ENCODE measurements around the gene DCAF6.

DNA sequence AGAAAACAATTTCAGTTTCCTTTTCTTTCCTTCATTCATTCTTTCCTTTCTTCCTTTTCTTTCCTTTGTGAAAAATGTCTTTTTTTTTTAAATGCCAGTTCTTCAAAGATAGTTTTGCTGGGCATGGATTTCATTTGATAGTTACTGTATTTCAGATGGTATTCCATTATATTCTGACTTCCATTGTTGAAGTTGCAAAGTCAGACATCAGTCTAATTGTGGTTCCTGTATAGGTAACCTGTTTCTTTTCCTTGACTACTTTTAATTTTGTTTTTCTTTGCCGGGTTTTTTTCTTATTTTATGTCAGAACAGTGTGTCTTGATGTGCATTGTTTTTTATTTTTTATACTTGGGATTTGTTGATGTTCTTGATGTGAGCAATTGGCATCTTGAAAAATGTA is 40.8 kb downstream of the DCAF6 start:
- TF ChIP-seq, protein P1, sequence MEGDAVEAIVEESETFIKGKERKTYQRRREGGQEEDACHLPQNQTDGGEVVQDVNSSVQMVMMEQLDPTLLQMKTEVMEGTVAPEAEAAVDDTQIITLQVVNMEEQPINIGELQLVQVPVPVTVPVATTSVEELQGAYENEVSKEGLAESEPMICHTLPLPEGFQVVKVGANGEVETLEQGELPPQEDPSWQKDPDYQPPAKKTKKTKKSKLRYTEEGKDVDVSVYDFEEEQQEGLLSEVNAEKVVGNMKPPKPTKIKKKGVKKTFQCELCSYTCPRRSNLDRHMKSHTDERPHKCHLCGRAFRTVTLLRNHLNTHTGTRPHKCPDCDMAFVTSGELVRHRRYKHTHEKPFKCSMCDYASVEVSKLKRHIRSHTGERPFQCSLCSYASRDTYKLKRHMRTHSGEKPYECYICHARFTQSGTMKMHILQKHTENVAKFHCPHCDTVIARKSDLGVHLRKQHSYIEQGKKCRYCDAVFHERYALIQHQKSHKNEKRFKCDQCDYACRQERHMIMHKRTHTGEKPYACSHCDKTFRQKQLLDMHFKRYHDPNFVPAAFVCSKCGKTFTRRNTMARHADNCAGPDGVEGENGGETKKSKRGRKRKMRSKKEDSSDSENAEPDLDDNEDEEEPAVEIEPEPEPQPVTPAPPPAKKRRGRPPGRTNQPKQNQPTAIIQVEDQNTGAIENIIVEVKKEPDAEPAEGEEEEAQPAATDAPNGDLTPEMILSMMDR (conservative IDR thresholded peaks at IDR 0.05 in 1 of 2, IDR thresholded peaks at IDR 0.05 in 1 of 2; ENCODE audit: extremely low read depth in 1 of 2, insufficient read depth in 1 of 2, low read depth in 1 of 2, low read length in 2 of 2): no peak
- TF ChIP-seq EZH2 (IDR thresholded peaks at IDR 0.05; ENCODE audit: borderline replicate concordance, low read length): no peak

Data from mammary epithelial cell (primary cell).